Measurements from ENCODE around the gene TMEM248.

GRCh38 chr7:66883716-66884115 is 37.3 kb upstream of the TMEM248 start:
- TF ChIP-seq CTCF (IDR thresholded peaks at IDR 0.05; ENCODE audit: low read length), result no peak
- TF ChIP-seq EZH2 (IDR thresholded peaks at IDR 0.05; ENCODE audit: borderline replicate concordance, low read length), result no peak
